Activated naive CD4-positive, alpha-beta T cell treated with anti-CD3 and anti-CD28 coated beads, Interleukin-2, amount 50 U/mL, for 24 hours (primary cell): ENCODE results near the gene IRF9.
A peak's percentile ranks its signal among the peaks of the same experiment; 100 is the strongest.

Experiments
- H3K27ac Mint-ChIP-seq: one replicate; pipeline ENCODE4 v1.8.0; 2021; ENCODE audit warnings: mild to moderate bottlenecking, mixed read lengths
- H3K27me3 Mint-ChIP-seq: one replicate; pipeline ENCODE4 v1.8.0; 2021; ENCODE audit warnings: mixed read lengths
- H3K36me3 Mint-ChIP-seq: one replicate; pipeline ENCODE4 v1.8.0; 2021; ENCODE audit warnings: mixed read lengths
- H3K4me1 Mint-ChIP-seq: one replicate; pipeline ENCODE4 v1.8.0; 2021; ENCODE audit warnings: mixed read lengths
- H3K4me3 Mint-ChIP-seq: one replicate; pipeline ENCODE4 v1.8.0; 2021; ENCODE audit warnings: mild to moderate bottlenecking, mixed read lengths
- H3K9me3 Mint-ChIP-seq: one replicate; pipeline ENCODE4 v1.8.0; 2021; ENCODE audit warnings: mixed read lengths

The IRF9 gene

DNA sequence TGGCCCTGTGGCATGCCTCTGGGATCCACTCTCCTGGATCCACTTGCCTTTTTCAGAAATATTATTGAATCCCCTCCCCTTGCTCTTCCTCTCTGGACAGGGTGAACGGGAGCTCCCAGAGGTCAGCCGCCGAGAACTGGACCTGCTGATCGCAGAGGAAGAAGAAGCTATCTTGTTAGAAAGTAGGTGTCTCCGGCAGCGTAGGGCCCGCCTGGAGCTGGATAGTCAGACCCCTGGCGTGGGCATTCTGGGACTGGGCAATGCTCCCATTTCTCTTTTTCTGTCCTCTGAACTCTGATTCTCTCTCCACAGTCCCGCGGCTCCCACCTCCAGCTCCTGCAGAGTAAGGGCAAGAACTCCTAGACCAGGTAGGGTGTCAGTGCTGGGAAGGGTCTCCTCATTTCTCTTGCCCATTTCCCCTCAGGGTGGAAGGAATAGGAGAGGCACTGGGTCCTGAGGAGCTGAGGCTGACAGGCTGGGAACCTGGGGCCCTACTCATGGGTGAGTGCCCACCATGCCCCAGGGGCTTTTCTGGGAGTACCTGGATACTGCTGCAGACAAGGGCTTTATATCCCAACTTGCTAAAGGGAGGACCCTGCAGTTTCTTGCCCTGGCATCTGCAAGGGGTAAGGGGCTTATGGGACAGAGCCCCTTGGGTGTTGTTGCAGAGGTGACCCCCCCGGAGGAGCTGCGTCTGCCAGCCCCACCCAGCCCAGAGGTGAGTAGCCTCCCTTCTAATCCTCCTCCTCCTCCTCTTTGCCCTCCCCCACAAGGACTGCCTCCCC is 16.2 kb downstream of the IRF9 start:
- Mint-ChIP-seq H3K27me3 (no peaks in the 10 kb centered on the region), H3K27ac (no peak overlapping the region), H3K36me3 (peaks cover 2% of the 10 kb centered on the region), H3K9me3 (no peaks in the 10 kb centered on the region), H3K4me1 (peaks cover 6% of the 10 kb centered on the region), H3K4me3 (no peak overlapping the region)

DNA sequence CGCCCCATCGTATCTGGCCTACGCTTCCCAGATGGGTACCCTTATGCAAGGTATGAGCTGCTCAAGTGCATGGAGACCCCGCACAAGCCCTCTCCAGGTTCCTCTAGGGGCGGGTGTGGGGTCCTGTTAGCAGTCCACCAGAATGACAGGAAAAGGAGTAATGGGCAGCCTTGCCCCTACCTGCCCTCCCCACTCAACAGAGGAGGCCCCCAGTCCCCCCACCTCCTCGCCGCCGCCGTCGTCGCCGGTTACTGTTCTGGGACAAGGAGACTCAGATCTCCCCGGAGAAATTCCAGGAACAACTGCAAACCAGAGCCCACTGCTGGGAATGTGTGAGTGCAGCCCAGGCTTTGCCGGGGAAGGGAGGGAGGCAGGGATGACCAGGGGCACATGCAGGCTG is 16.8 kb downstream of the IRF9 start:
- Mint-ChIP-seq H3K27ac (no peak overlapping the region), H3K36me3 (peaks cover 4% of the 10 kb centered on the region), H3K4me1 (peaks cover 7% of the 10 kb centered on the region), H3K27me3 (no peaks in the 10 kb centered on the region), H3K9me3 (no peaks in the 10 kb centered on the region), H3K4me3 (no peak overlapping the region)

DNA sequence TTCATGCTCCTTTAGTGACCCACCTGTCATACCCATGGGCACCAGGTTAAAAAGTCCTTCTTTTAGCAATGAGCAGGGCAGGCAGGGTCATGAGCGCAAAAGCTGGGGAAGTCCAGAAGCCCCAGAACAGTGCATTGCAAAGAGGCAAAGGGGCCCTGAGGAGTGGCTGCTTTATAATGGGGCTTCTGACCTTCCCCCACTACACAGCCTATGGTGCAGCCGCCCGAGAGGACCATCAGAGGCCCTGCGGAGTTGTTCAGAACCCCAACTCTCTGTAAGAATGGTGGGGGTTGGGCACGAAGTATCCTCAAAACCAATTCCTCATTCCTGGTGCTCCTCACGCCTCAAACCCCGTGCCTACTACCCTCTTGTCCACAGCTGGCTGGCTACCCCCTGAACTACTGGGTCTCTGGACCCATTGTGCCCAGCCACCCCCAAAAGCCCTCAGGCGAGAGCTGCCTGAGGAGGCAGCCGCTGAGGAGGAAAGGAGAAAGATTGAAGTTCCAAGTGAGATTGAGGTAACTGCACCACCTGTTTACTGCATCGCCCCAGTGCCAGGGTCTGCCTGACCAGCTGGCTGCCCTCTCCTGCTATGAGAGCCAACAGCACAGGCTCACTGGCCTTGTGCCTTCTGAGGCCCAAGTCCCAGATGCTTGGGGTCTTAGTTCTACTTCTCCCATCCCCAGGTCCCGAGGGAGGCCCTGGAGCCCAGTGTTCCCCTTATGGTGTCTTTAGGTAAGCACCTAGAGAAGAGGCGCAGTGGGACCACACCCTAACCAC is 17.5 kb downstream of the IRF9 start:
- no peak overlapping the region for H3K4me3 Mint-ChIP-seq
- no peaks in the 10 kb centered on the region for H3K27me3 Mint-ChIP-seq
- H3K27ac Mint-ChIP-seq = no peak overlapping the region
- peaks cover 5% of the 10 kb centered on the region for H3K4me1 Mint-ChIP-seq
- peaks cover 4% of the 10 kb centered on the region for H3K36me3 Mint-ChIP-seq
- H3K9me3 Mint-ChIP-seq = no peaks in the 10 kb centered on the region

DNA sequence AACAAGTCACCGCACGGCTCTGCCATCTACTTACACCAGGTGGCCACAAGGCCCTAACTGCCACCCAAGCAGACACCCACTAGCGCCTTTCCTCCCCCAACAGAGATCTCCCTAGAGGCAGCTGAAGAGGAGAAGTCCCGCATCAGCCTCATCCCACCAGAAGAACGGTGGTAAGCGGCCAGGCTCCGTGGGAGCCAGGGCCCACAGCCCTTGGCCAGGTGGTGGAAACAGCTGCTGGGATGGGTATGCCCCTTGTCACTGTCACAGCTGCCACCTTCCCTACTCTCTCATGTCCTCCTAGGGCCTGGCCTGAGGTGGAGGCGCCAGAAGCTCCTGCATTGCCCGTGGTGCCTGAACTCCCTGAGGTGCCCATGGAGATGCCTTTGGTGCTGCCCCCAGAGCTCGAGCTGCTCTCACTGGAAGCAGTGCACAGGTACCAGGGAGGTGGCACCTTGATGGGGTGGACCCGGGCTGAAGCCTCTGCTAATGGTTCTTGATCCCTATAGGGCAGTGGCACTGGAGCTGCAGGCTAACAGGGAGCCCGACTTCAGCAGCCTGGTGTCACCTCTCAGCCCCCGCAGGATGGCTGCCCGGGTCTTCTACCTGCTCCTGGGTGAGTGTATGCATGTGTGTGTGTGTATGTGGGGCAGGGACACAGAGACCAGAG is 18.4 kb downstream of the IRF9 start:
- Mint-ChIP-seq H3K36me3 (peaks cover 4% of the 10 kb centered on the region), H3K4me3 (no peak overlapping the region), H3K27me3 (no peaks in the 10 kb centered on the region), H3K4me1 (peaks cover 5% of the 10 kb centered on the region), H3K27ac (no peak overlapping the region), H3K9me3 (no peaks in the 10 kb centered on the region)

DNA sequence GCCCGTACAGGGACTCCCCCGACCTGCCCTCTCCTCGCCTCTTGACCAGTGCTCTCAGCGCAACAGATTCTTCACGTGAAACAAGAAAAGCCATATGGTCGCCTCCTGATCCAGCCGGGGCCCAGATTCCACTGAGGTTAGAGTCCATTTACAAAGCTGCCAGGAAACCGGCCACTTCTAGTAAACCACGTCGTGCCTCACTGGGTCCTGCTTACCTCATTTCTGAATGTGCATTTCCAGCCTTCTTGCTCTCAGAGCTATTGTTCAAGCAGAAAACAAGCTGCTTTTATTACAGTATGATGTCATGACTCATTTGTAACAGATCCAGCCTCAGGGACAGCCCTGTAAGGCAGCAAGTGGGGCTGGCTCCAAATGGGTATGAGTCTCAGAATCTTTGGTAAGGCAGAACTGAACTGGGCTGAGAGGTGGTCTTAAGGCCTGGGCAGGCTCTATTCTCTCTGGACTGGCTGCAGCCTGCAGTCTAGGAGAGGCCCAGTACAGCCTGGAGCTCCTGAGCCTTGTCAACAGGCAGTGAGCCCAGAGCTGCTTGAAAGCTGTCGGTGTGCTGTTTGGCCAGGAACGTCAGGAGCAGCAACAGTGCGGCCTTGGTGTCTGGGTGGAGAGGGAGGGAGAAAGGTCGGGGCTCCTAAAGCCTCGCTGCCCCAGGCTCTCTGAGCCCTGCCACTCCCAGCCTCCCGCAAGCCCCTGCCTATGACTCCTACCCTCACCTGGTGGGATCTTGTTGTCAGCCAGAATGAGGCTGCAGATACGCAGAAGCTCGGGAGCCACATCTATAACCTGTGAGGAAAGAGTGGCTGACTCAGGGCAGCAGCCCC is 19.1 kb downstream of the IRF9 start:
- peaks cover 5% of the 10 kb centered on the region for H3K4me1 Mint-ChIP-seq
- peak overlapping the region; percentile 46 for H3K27ac Mint-ChIP-seq
- H3K9me3 Mint-ChIP-seq = no peaks in the 10 kb centered on the region
- no peak overlapping the region for H3K4me3 Mint-ChIP-seq
- no peaks in the 10 kb centered on the region for H3K27me3 Mint-ChIP-seq
- H3K36me3 Mint-ChIP-seq = peaks cover 4% of the 10 kb centered on the region

DNA sequence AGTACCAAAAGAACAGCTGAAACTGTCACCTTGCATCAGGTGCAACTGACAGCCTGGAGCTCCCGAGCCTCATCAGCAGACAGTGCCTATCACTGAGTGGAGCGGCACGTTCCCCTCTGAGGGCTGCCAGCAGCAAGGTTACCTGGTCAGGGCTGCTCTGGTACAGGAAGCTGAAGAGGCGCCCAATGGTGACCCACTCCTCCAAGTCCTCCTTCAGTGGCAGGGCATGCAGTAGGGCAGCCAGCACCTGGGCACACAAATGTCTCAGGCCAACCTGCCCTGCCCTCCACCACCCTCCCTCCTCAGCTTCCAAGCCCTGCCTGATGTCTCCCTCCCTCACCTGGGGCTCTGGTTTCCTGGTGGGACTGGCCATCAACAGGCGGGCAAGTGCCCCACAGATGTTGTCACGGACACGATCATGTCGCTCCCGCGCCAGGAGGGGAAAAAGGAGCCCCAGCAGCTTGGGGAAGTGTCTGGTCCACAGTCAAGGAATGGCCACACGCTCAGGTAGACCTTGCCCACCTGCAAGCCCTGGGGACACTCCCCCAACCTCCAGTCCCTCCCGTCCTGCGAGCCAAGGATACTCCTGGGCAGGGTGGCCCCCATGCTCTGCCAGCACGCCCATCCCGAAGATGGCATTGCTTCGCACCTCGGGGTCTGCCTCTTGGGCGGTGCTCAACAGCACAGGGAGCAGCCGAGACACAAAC is 20.5 kb downstream of the IRF9 start:
- Mint-ChIP-seq H3K4me1 (peaks cover 8% of the 10 kb centered on the region), H3K36me3 (peaks cover 4% of the 10 kb centered on the region), H3K4me3 (no peak overlapping the region), H3K27ac (peak overlapping the region; percentile 32), H3K27me3 (no peaks in the 10 kb centered on the region), H3K9me3 (no peaks in the 10 kb centered on the region)

DNA sequence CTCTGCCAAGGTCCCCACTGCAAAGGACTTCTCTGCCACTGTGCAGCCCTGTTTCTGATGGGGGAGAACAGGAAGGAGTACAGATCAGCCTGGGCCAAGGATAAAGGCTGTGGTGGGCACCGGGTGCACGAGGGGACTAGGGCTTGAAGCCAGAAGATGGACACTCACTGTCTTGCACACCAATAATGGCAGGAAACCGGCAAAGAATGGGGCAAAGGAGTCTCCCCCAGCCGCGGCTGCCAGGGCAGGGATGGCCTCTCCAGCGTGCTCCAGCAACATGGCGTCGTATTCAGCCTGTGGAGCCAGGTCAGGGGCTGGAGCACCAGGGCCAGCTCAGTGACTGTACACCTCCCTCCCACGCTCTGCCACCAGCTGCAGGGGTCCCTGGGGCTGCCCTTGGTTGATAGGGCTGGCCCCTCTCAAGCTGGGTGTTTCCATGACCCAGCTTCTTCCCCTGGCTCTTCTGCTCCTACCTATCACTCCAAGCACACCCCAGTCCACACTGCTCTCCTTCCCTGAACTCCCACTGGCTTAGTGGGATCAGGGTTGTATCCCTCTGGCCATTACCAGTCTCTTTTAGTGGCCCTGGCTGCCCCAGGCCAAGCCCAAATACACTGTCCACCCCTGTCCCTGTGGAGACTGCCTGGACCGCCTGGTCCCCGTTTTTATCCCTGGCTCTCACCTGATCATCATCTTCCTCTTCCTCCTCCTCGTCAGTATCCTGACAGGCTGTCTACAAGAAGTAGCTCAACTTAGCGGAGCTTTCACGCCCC is 21.2 kb downstream of the IRF9 start:
- H3K27ac Mint-ChIP-seq = peak overlapping the region; percentile 83
- H3K36me3 Mint-ChIP-seq = peaks cover 4% of the 10 kb centered on the region

DNA sequence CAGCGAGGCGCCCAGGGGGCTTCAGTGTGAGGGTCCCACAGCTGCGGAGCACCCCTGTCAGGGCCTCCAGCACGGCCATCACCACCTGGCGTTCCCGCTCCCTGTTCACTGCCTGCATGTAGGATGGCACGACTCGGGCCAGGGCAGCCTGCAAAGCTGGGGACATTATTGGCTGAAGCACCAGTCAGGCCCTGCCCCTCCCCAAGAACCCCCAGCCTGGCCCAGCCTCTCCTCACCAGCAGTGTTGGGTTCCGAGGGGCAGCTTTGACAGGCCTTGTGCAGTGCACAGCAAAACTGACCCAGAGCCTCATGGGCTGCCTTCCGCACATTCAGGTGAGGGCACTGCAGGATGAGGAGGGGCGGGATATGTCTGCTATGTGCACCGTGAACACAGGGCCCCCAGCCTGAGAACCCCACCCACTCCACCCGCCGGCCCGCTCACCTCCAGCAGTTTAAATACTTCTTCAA is 22.0 kb downstream of the IRF9 start:
- H3K27ac Mint-ChIP-seq = no peak overlapping the region
- H3K4me1 Mint-ChIP-seq = peaks cover 20% of the 10 kb centered on the region
- no peaks in the 10 kb centered on the region for H3K27me3 Mint-ChIP-seq
- no peak overlapping the region for H3K4me3 Mint-ChIP-seq
- H3K36me3 Mint-ChIP-seq = peaks cover 7% of the 10 kb centered on the region
- H3K9me3 Mint-ChIP-seq = no peaks in the 10 kb centered on the region

More for the DNA sequence above, 21.2 kb downstream of the IRF9 start:
- no peaks in the 10 kb centered on the region for H3K27me3 Mint-ChIP-seq
- no peaks in the 10 kb centered on the region for H3K9me3 Mint-ChIP-seq
- H3K4me1 Mint-ChIP-seq = peaks cover 12% of the 10 kb centered on the region
- H3K4me3 Mint-ChIP-seq = no peak overlapping the region

DNA sequence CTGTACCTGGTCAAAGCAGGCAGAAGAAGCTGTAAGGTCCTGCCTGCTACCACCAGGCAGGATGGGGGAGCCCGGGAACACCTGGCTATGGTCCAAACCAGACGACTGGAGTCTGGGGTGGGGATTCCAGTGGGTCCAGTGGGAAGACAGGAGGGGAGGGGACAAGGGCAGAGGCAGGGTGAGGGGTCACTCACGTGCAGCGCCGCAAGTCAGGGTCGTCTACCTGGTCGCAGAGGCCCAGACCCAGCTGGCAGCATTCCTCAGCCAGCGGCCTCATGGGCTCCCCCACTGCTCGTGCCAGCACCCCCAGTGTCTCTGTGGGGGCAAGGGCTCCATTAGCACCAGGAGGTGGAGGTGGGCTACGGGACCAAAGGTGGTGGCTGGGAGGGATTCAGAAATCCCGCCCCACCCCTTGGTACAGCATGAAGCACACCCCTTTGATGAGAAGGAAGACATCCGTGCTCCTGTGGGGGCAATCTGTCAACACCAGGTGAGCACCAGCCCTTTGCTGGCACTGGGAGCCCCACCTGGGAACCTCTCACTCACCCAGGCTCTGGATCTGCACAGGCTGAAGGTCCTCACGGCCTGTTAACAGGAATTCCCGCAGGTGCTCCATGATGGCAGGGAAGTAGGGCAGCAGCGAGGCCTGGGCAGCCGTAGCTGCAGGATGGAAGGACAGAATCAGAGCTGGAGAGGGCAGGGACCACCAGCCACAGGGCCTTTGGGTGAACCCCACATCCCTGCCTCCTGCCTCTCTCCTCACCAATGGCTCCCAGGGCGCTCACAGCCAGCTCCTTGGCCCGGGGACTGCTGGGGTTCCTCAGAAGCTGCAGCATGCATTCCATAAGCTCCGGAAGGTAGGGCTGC is 23.3 kb downstream of the IRF9 start:
- no peak overlapping the region for H3K4me3 Mint-ChIP-seq
- peaks cover 7% of the 10 kb centered on the region for H3K36me3 Mint-ChIP-seq
- peaks cover 29% of the 10 kb centered on the region for H3K4me1 Mint-ChIP-seq
- no peak overlapping the region for H3K27ac Mint-ChIP-seq
- H3K27me3 Mint-ChIP-seq = no peaks in the 10 kb centered on the region
- H3K9me3 Mint-ChIP-seq = no peaks in the 10 kb centered on the region

DNA sequence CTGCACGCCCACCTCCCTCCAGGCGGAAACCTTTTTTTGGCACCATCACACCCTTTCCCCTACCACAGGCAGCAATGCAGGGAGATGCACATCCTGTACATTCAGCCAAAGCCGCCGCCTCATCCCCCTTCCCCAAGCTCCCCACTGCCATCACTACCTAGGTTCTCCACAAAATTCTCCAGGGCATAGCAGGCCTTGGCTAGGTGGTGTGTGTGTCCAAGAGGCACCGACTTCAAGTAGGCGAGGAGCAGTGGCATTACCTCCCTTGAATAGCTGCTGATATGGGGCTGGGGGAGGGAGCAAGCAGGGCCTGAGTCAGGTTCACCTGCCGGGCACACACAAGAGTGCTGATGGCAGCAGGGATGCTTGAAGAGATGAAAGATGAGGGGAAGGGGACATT is 24.0 kb downstream of the IRF9 start:
- H3K4me3 Mint-ChIP-seq = no peak overlapping the region
- peak overlapping the region; percentile 12 for H3K27ac Mint-ChIP-seq
- H3K36me3 Mint-ChIP-seq = peaks cover 7% of the 10 kb centered on the region
- no peaks in the 10 kb centered on the region for H3K27me3 Mint-ChIP-seq
- no peaks in the 10 kb centered on the region for H3K9me3 Mint-ChIP-seq
- peaks cover 34% of the 10 kb centered on the region for H3K4me1 Mint-ChIP-seq

DNA sequence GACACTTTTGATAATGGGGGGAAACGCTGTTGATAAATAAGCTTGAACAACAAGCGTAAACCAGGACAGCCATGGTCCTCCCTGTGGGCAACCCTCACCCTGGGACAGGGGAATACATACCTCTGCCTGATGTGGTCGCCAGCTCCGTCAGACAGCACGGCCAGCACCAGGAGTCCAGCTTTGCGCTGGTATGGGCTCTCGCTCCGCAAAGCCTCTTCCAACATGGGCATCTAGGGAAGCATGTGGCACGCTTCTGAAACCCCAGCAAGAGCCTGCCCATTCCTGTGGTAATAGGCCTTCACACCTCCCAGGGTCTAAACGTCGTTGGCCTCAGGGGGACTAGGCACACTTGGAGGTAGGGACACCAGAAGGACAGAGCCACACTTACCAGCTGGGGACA is 24.7 kb downstream of the IRF9 start:
- H3K36me3 Mint-ChIP-seq = peaks cover 7% of the 10 kb centered on the region
- peaks cover 36% of the 10 kb centered on the region for H3K4me1 Mint-ChIP-seq
- H3K27me3 Mint-ChIP-seq = no peaks in the 10 kb centered on the region
- no peak overlapping the region for H3K27ac Mint-ChIP-seq
- no peak overlapping the region for H3K4me3 Mint-ChIP-seq
- no peaks in the 10 kb centered on the region for H3K9me3 Mint-ChIP-seq

DNA sequence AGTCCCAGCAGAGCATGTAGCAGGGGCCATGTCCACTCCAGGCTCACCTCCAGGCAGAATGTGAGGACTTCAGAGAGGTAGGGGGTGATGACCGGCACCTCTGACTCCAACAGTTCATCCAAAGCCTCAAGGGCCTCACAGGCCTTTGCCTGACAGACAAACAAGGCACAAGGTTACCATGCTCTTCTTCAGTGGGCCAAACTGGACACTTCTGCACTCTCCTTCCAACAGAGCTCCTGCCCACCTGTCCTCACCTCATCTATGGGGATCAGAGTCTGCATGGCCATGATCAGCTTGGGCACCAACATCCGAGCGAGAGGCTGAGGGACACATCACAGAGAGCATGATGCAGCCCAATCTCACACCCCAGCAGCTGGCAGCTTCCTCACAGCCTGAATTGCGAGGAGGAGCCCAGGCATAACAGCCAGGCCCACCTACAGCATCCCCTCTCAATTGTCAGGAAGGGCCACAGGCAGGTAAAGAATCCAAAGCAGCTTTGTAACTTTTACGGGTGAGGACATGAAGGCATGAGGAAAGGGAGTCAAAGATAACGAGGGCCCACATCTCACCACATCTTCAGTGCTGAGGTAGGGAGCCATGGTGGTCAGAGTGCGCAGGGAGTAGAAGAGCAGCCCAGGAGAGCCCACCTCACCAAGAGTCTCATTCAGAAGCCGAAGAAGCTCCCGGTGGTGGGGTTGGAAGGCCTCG is 25.9 kb downstream of the IRF9 start:
- H3K9me3 Mint-ChIP-seq = no peaks in the 10 kb centered on the region

DNA sequence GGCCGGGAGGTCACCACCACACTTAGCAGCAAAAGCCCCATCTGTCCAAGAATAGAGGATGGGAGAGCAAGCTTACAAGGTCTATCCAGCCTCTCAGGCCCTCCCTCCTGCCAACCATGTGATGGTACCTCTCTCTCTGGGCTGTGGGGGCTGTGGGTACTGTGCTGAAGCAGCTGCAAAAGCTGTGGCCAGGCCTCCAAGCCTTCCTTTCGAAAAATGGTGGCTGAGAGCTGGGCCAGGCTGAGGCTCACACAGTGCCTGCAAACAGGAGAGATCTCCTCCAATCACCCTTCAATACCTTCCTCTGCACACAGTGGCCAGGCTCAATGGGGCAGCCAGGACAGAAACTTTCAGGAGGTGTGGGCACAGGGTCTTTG is 26.5 kb downstream of the IRF9 start:
- H3K27ac Mint-ChIP-seq = peak overlapping the region; percentile 79
- H3K4me1 Mint-ChIP-seq = peaks cover 48% of the 10 kb centered on the region
- H3K36me3 Mint-ChIP-seq = peaks cover 7% of the 10 kb centered on the region
- no peaks in the 10 kb centered on the region for H3K27me3 Mint-ChIP-seq
- no peaks in the 10 kb centered on the region for H3K9me3 Mint-ChIP-seq
- H3K4me3 Mint-ChIP-seq = peak overlapping the region; percentile 92

More for the DNA sequence above, 25.9 kb downstream of the IRF9 start:
- Mint-ChIP-seq H3K4me1 (peaks cover 44% of the 10 kb centered on the region), H3K27me3 (no peaks in the 10 kb centered on the region), H3K4me3 (peak overlapping the region; percentile 92), H3K36me3 (peaks cover 4% of the 10 kb centered on the region), H3K27ac (no peak overlapping the region)
